Measurements from ENCODE around the gene ZNF507. TPM values are rescaled to one million over a fixed set of nuclear protein-coding genes. Genes with fewer than 3 reads are reported as not detected.
A peak's percentile ranks its signal among the peaks of the same experiment; 100 is the strongest.

The ZNF507 gene
- total RNA-seq, 1 experiment from 2014 or later, result 14.6 TPM

DNA sequence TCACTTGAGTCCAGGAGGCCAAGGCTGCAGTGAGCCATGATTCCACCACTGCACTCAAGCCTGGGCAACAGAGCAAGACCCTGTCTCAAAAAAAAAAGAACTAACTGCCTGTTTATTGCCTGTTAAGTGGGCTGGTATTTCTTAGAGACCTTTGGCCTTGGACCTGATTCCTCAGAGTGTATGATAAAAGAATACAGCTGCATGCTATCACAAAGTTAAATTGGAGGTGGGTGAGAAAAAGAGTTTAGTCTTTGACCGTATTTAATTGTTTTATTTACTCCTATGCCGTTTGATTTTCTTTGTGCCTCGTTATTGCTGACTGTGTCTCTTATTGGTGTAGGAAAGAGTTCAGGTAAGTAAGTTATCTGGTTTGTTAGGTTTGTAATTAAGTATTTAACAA, 34.9 kb downstream of the ZNF507 start:
- no peak overlapping the region for H2AFZ ChIP-seq (ENCODE audit: low read length)
- H3K27me3 ChIP-seq (ENCODE audit: low read length), result no peaks in the 10 kb centered on the region
- no peak overlapping the region for H3K4me3 ChIP-seq (ENCODE audit: low read length)
- no peaks in the 10 kb centered on the region for H3K9me3 ChIP-seq (ENCODE audit: low read length)
- H3K36me3 ChIP-seq (ENCODE audit: insufficient read depth, low read length), result peaks cover 36% of the 10 kb centered on the region; the same call in 1 of the 2 replicates
- no peak for DNase-seq
- no peak overlapping the region for H3K9ac ChIP-seq (ENCODE audit: low read length)
- no peak overlapping the region for H3K4me2 ChIP-seq (ENCODE audit: low read depth, low read length, poor library complexity, severe bottlenecking)
- peaks cover 5% of the 10 kb centered on the region; the same call in 1 of the 2 replicates for H4K20me1 ChIP-seq (ENCODE audit: insufficient read depth, low read depth, low read length)
- no peaks in the 10 kb centered on the region for H3K4me1 ChIP-seq (ENCODE audit: low read length)
- no peaks in the 10 kb centered on the region for H3K9me2 ChIP-seq (replicated peaks; ENCODE audit: insufficient read depth, low read length)
- peaks cover 48% of the 10 kb centered on the region for H3K79me2 ChIP-seq (ENCODE audit: low read length)
- no peak overlapping the region for H3K27ac ChIP-seq (ENCODE audit: low read length)

DNA sequence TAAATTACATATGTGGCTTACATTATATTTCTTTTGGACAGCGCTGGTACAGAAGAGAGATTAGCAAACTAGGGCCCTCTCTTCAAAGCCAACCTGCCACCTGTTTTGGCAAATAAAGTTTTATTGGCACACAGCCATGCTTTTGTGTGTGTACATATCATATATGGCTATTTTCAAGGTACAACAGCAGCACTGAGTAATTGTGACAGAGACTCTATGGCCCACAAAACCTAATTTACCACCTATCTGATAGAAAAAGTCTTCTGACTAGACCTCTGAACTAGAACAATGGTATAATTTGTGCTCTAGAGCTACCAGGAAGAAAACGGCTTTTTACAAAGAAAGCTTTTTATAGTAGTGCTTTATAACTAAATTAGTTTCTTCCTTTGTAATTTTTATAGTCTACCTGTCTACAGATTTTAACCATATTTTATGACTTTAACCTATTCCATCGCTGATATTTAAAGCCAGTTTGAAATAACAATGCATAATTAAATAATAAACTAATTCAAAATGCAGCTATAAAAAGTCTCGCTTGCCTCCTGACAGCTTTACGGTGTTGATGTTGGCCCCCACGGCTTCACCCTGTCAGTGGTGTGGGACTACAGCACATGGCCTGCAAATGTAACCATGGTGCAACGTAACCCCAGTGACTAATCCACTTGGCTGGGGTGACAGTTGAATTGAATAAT, 42.4 kb downstream of the ZNF507 start:
- H3K79me2 ChIP-seq (ENCODE audit: low read length), result peaks cover 11% of the 10 kb centered on the region
- H3K36me3 ChIP-seq (ENCODE audit: insufficient read depth, low read length), result peaks cover 15% of the 10 kb centered on the region; the same call in 1 of the 2 replicates
- H3K4me3 ChIP-seq (ENCODE audit: low read length), result no peak overlapping the region
- no peaks in the 10 kb centered on the region for H4K20me1 ChIP-seq (ENCODE audit: insufficient read depth, low read depth, low read length)
- no peak overlapping the region for H3K9ac ChIP-seq (ENCODE audit: low read length)
- H3K27ac ChIP-seq (ENCODE audit: low read length), result no peak overlapping the region
- no peaks in the 10 kb centered on the region for H3K27me3 ChIP-seq (ENCODE audit: low read length)
- H3K9me3 ChIP-seq (ENCODE audit: low read length), result no peaks in the 10 kb centered on the region
- H2AFZ ChIP-seq (ENCODE audit: low read length), result no peak overlapping the region
- H3K4me1 ChIP-seq (ENCODE audit: low read length), result peaks cover 7% of the 10 kb centered on the region; the same call in 1 of the 2 replicates
- no peak overlapping the region for H3K4me2 ChIP-seq (ENCODE audit: low read depth, low read length, poor library complexity, severe bottlenecking)
- no peak for DNase-seq
- H3K9me2 ChIP-seq (replicated peaks; ENCODE audit: insufficient read depth, low read length), result no peaks in the 10 kb centered on the region

- no peak overlapping the region for H3K9ac ChIP-seq (ENCODE audit: low read length)
Observed at GRCh38 chr19:32388393-32388855, 43.0 kb downstream of the ZNF507 start.

GRCh38 chr19:32392901-32393300, 47.5 kb downstream of the ZNF507 start:
- no peak overlapping the region for H2AFZ ChIP-seq (ENCODE audit: low read length)
- no peaks in the 10 kb centered on the region for H3K79me2 ChIP-seq (ENCODE audit: low read length)
- no peaks in the 10 kb centered on the region for H3K4me1 ChIP-seq (ENCODE audit: low read length)
- no peak overlapping the region for H3K4me3 ChIP-seq (ENCODE audit: low read length)
- no peak overlapping the region for H3K27ac ChIP-seq (ENCODE audit: low read length)
- H4K20me1 ChIP-seq (ENCODE audit: insufficient read depth, low read depth, low read length), result no peaks in the 10 kb centered on the region
- no peak for DNase-seq
- H3K9me2 ChIP-seq (replicated peaks; ENCODE audit: insufficient read depth, low read length), result no peaks in the 10 kb centered on the region
- H3K36me3 ChIP-seq (ENCODE audit: insufficient read depth, low read length), result no peaks in the 10 kb centered on the region; the same call in 1 of the 2 replicates
- H3K4me2 ChIP-seq (ENCODE audit: low read depth, low read length, poor library complexity, severe bottlenecking), result no peak overlapping the region
- H3K9me3 ChIP-seq (ENCODE audit: low read length), result no peaks in the 10 kb centered on the region
- no peaks in the 10 kb centered on the region for H3K27me3 ChIP-seq (ENCODE audit: low read length)
- no peak overlapping the region for H3K9ac ChIP-seq (ENCODE audit: low read length)

More at GRCh38 chr19:32388393-32388855, 43.0 kb downstream of the ZNF507 start:
- DNase-seq, result no peak
- Histone ChIP-seq H3K9me2 (replicated peaks; ENCODE audit: insufficient read depth, low read length) (no peaks in the 10 kb centered on the region), H3K4me2 (ENCODE audit: low read depth, low read length, poor library complexity, severe bottlenecking) (no peak overlapping the region), H3K4me3 (ENCODE audit: low read length) (no peak overlapping the region), H3K27me3 (ENCODE audit: low read length) (no peaks in the 10 kb centered on the region), H3K27ac (ENCODE audit: low read length) (no peak overlapping the region), H3K79me2 (ENCODE audit: low read length) (peaks cover 11% of the 10 kb centered on the region), H2AFZ (ENCODE audit: low read length) (no peak overlapping the region), H3K36me3 (ENCODE audit: insufficient read depth, low read length) (peaks cover 12% of the 10 kb centered on the region; the same call in 1 of the 2 replicates), H3K9me3 (ENCODE audit: low read length) (no peaks in the 10 kb centered on the region), H4K20me1 (ENCODE audit: insufficient read depth, low read depth, low read length) (no peaks in the 10 kb centered on the region), H3K4me1 (ENCODE audit: low read length) (peaks cover 7% of the 10 kb centered on the region; the same call in 1 of the 2 replicates)

GRCh38 chr19:32396046-32396652, 50.7 kb downstream of the ZNF507 start:
- Histone ChIP-seq H3K4me1 (ENCODE audit: low read length) (no peaks in the 10 kb centered on the region), H4K20me1 (ENCODE audit: insufficient read depth, low read depth, low read length) (no peaks in the 10 kb centered on the region), H3K27ac (ENCODE audit: low read length) (no peak overlapping the region), H3K4me2 (ENCODE audit: low read depth, low read length, poor library complexity, severe bottlenecking) (no peak overlapping the region), H3K4me3 (ENCODE audit: low read length) (no peak overlapping the region), H3K36me3 (ENCODE audit: insufficient read depth, low read length) (no peaks in the 10 kb centered on the region), H2AFZ (ENCODE audit: low read length) (no peak overlapping the region), H3K79me2 (ENCODE audit: low read length) (no peaks in the 10 kb centered on the region), H3K9ac (ENCODE audit: low read length) (no peak overlapping the region), H3K27me3 (ENCODE audit: low read length) (no peaks in the 10 kb centered on the region), H3K9me2 (replicated peaks; ENCODE audit: insufficient read depth, low read length) (no peaks in the 10 kb centered on the region), H3K9me3 (ENCODE audit: low read length) (no peaks in the 10 kb centered on the region)
- DNase-seq, result no peak

GRCh38 chr19:32397671-32398101, 52.3 kb downstream of the ZNF507 start:
- H3K4me2 ChIP-seq (ENCODE audit: low read depth, low read length, poor library complexity, severe bottlenecking), result no peak overlapping the region
- H4K20me1 ChIP-seq (ENCODE audit: insufficient read depth, low read depth, low read length), result no peaks in the 10 kb centered on the region
- H3K79me2 ChIP-seq (ENCODE audit: low read length), result no peaks in the 10 kb centered on the region
- H3K27me3 ChIP-seq (ENCODE audit: low read length), result no peaks in the 10 kb centered on the region
- no peak overlapping the region for H3K27ac ChIP-seq (ENCODE audit: low read length)
- no peaks in the 10 kb centered on the region for H3K9me2 ChIP-seq (replicated peaks; ENCODE audit: insufficient read depth, low read length)
- H3K9me3 ChIP-seq (ENCODE audit: low read length), result no peaks in the 10 kb centered on the region
- H3K36me3 ChIP-seq (ENCODE audit: insufficient read depth, low read length), result no peaks in the 10 kb centered on the region
- no peak overlapping the region for H2AFZ ChIP-seq (ENCODE audit: low read length)
- DNase-seq, result no peak
- H3K4me1 ChIP-seq (ENCODE audit: low read length), result no peaks in the 10 kb centered on the region
- H3K9ac ChIP-seq (ENCODE audit: low read length), result no peak overlapping the region
- H3K4me3 ChIP-seq (ENCODE audit: low read length), result no peak overlapping the region

- Histone ChIP-seq H3K4me3 (ENCODE audit: low read length) (no peak overlapping the region), H3K27ac (ENCODE audit: low read length) (no peak overlapping the region), H3K36me3 (ENCODE audit: insufficient read depth, low read length) (no peaks in the 10 kb centered on the region), H3K9ac (ENCODE audit: low read length) (no peak overlapping the region), H3K9me3 (ENCODE audit: low read length) (no peaks in the 10 kb centered on the region), H3K4me1 (ENCODE audit: low read length) (peaks cover 19% of the 10 kb centered on the region), H3K9me2 (replicated peaks; ENCODE audit: insufficient read depth, low read length) (no peaks in the 10 kb centered on the region), H3K79me2 (ENCODE audit: low read length) (peaks cover 30% of the 10 kb centered on the region), H3K4me2 (ENCODE audit: low read depth, low read length, poor library complexity, severe bottlenecking) (no peak overlapping the region), H3K27me3 (ENCODE audit: low read length) (no peaks in the 10 kb centered on the region), H4K20me1 (ENCODE audit: insufficient read depth, low read depth, low read length) (0 out of 2 replicates have a peak, but pooled peaks cover 4% of the 10 kb centered on the region), H2AFZ (ENCODE audit: low read length) (no peak overlapping the region)
- DNase-seq, result no peak
Observed at GRCh38 chr19:32401992-32402391, 56.6 kb downstream of the ZNF507 start.

GRCh38 chr19:32403291-32403995, 58.0 kb downstream of the ZNF507 start:
- Histone ChIP-seq H3K79me2 (ENCODE audit: low read length) (peaks cover 44% of the 10 kb centered on the region), H3K4me2 (ENCODE audit: low read depth, low read length, poor library complexity, severe bottlenecking) (peak overlapping the region; percentile 77), H3K9me2 (replicated peaks; ENCODE audit: insufficient read depth, low read length) (no peaks in the 10 kb centered on the region), H3K27me3 (ENCODE audit: low read length) (no peaks in the 10 kb centered on the region), H2AFZ (ENCODE audit: low read length) (no peak overlapping the region), H3K9ac (ENCODE audit: low read length) (peak overlapping the region; percentile 87; the same call in 1 of the 2 replicates), H3K4me3 (ENCODE audit: low read length) (peak overlapping the region; percentile 78; the same call in 1 of the 2 replicates), H4K20me1 (ENCODE audit: insufficient read depth, low read depth, low read length) (0 out of 2 replicates have a peak, but pooled peaks cover 4% of the 10 kb centered on the region), H3K4me1 (ENCODE audit: low read length) (peaks cover 26% of the 10 kb centered on the region), H3K9me3 (ENCODE audit: low read length) (no peaks in the 10 kb centered on the region), H3K27ac (ENCODE audit: low read length) (0 out of 2 replicates have a peak overlapping the region, but pooled peaks have one; percentile 11), H3K36me3 (ENCODE audit: insufficient read depth, low read length) (peaks cover 10% of the 10 kb centered on the region)
- DNase-seq, result no peak

Measured in Karpas-422 (cell line).